ENCODE results near the gene RPL23.

RPL23 gene

DNA sequence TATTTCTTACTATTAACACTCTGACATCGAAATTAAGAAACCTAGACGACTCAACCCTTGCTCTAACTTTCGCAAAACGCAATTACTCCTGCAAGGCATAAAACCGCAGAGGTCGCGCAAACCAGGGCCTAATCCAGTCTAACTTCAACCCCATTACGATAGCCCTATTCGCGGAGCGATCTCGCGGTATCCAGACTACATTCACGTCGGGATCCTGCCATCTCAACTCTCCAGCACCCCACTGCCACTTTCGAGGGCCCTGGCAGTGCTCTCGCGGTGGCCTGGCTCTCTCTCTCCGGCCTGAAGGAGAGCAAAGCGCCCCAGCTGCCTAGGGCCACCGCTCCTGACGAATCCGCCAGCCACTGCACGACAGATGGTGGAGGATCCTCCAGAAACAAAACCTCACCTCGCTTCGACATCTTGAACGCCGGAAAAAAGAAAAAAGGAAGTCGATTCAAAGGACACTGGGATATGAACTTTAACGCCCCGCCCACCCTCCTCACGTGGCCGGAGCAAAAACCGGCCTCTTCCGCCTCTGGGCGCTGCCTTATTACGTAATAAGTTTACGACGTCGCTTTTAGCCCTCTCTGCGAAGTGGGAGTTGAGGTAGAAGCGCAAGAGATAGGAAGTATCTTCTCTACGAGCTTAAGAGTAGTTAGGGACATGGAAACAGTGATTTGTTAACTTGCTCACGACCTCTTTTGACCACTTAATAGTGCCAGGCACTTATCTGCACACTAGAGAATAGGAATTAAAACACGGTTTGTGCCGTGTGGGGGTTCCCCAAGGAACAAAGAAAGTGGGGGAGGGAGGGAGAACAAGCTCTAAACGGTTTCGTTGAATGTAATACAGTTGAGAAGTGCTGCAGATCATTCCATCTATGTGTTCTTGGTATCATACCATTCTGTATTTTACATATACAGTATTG, at the start of gene RPL23:
RPL23 (minus strand) TSS at position 430 of the 928 bp plus-strand sequence; CDS start at position 419, 11 bp downstream.
- H3K4me3 ChIP-seq (ENCODE audit: low read depth, low read length) = peak within 1 kb of the TSS; percentile 86
- no peaks in the 10 kb centered on the region for H3K27me3 ChIP-seq (ENCODE audit: control insufficient read depth, insufficient read depth, low read length)
- H3K36me3 ChIP-seq (ENCODE audit: control insufficient read depth, insufficient read depth, low read length) = peaks cover 48% of the 10 kb centered on the region
- H3K27ac ChIP-seq (ENCODE audit: low read depth, low read length) = peak within 1 kb of the TSS; percentile 93
- no peaks in the 10 kb centered on the region for H3K9me3 ChIP-seq (ENCODE audit: control insufficient read depth, insufficient read depth, low read depth, low read length)
- peak within 1 kb of the TSS; percentile 99 for H3K9ac ChIP-seq (ENCODE audit: low read length)
- peaks cover 3% of the 10 kb centered on the region; the same call in 1 of the 2 replicates for H3K4me1 ChIP-seq (ENCODE audit: control insufficient read depth, insufficient read depth, low read length)

DNA sequence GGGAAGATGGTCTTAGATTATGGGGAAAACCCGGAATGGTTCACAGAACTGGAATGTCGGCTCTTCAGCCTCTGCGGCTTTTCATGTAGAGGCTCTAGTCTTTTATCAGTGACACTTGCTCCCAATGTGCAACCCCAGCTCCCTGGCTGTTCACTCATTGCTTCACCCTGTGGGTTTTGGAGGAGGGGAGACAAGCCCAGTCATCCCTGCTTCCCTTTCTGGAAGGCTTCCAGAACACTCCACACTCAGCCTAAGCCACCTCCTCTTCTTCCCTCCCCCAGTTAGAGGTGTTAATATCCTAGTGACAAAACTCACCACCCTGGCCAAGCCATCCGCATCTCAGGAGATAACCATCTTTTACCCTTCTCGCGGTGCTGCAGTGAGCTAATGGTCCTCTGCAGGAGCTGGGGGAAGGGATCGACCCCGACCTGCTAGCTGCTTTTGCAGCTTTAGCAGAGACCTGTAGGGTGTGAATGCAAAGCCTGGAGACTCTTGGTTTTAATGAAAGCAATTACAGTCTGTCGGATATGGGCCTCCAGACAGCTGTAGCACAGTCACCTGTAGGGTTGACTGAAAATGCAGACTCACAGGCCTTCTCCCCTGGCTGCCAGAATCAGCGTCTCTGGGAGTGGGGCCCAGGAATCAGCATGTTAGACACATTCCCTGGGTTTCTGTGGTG, 47.6 kb upstream of the RPL23 start:
- no peak overlapping the region for H3K9ac ChIP-seq (ENCODE audit: low read length)
- H3K9me3 ChIP-seq (ENCODE audit: control insufficient read depth, insufficient read depth, low read depth, low read length) = no peaks in the 10 kb centered on the region
- H3K27me3 ChIP-seq (ENCODE audit: control insufficient read depth, insufficient read depth, low read length) = no peaks in the 10 kb centered on the region
- 0 out of 2 replicates have a peak overlapping the region, but pooled peaks have one; percentile 31 for H3K27ac ChIP-seq (ENCODE audit: low read depth, low read length)
- H3K4me3 ChIP-seq (ENCODE audit: low read depth, low read length) = no peak overlapping the region; the same call in 1 of the 2 replicates
- peaks cover 26% of the 10 kb centered on the region; the same call in 1 of the 2 replicates for H3K4me1 ChIP-seq (ENCODE audit: control insufficient read depth, insufficient read depth, low read length)
- peaks cover 65% of the 10 kb centered on the region for H3K36me3 ChIP-seq (ENCODE audit: control insufficient read depth, insufficient read depth, low read length)

DNA sequence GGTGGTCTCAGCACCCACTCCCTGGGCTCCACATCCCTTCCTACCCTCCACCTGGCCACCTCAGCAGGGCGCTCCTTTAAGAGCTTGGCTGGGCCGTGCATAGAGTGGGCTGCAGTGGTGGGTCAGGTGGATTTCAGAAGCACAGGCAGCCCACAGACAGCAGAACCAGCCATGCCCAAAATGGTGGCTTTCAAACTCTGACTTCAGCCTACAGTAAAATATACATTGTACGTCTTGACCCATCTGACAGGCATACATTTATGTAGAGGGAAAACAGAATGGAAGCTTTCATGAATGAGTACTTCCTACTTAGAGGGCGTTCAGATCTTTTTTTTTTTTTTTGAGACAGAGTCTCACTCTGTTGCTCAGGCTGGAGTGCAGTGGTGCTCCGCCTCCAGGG, 45.9 kb upstream of the RPL23 start:
- no peaks in the 10 kb centered on the region for H3K9me3 ChIP-seq (ENCODE audit: control insufficient read depth, insufficient read depth, low read depth, low read length)
- H3K4me3 ChIP-seq (ENCODE audit: low read depth, low read length) = no peak overlapping the region
- H3K36me3 ChIP-seq (ENCODE audit: control insufficient read depth, insufficient read depth, low read length) = peaks cover 62% of the 10 kb centered on the region
- no peak overlapping the region for H3K27ac ChIP-seq (ENCODE audit: low read depth, low read length)
- H3K27me3 ChIP-seq (ENCODE audit: control insufficient read depth, insufficient read depth, low read length) = no peaks in the 10 kb centered on the region
- peaks cover 29% of the 10 kb centered on the region; the same call in 1 of the 2 replicates for H3K4me1 ChIP-seq (ENCODE audit: control insufficient read depth, insufficient read depth, low read length)
- no peak overlapping the region for H3K9ac ChIP-seq (ENCODE audit: low read length)

DNA sequence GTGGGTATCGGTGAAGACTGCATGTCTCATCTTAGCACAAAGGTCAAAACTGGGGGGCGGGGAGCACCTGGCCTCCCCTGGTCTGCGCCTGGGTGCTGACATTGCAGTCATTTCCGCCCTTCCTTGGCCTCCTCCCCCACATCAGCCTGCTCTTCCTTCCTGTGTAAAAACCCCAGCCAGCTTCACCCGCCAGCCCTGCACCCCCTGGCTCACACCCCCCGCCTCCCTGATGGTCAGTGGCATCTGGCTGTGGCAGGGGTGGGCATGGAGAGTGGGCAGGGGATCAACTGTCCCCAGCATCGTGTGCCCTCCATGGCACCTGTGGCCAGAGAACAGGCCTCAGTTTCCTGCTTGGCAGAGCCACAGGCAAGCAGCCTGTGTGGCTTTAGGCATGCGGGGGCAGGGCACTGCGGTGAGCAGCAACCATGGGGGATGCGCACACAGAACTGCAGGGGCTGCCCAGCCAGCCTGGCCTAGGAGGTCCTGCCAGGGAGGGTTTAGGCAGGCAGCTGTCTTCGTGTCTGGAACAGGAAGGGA, 45.4 kb upstream of the RPL23 start:
- Histone ChIP-seq H3K9me3 (ENCODE audit: control insufficient read depth, insufficient read depth, low read depth, low read length) (no peaks in the 10 kb centered on the region), H3K4me3 (ENCODE audit: low read depth, low read length) (no peak overlapping the region), H3K27ac (ENCODE audit: low read depth, low read length) (no peak overlapping the region), H3K4me1 (ENCODE audit: control insufficient read depth, insufficient read depth, low read length) (peaks cover 31% of the 10 kb centered on the region; the same call in 1 of the 2 replicates), H3K27me3 (ENCODE audit: control insufficient read depth, insufficient read depth, low read length) (no peaks in the 10 kb centered on the region), H3K9ac (ENCODE audit: low read length) (no peak overlapping the region), H3K36me3 (ENCODE audit: control insufficient read depth, insufficient read depth, low read length) (peaks cover 65% of the 10 kb centered on the region)

DNA sequence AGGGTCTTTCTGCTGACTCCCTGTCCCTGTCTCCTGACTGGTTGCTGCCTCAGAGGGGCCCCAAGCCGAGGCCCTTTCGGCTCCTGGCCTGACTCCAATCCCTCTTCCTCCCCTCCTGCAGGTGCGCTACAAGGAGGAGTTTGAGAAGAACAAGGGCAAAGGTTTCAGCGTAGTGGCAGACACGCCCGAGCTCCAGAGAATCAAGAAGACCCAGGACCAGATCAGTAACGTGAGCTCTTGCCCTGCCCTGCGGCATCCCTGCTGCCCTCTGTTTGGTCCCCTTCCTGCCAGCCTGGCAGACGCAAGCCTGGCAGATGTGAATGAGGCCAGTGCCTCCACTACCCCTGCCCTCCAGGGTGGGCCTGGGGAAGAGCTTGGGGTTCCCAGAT, 44.8 kb upstream of the RPL23 start:
- Histone ChIP-seq H3K27ac (ENCODE audit: low read depth, low read length) (no peak overlapping the region), H3K4me1 (ENCODE audit: control insufficient read depth, insufficient read depth, low read length) (peaks cover 37% of the 10 kb centered on the region; the same call in 1 of the 2 replicates), H3K4me3 (ENCODE audit: low read depth, low read length) (no peak overlapping the region), H3K9ac (ENCODE audit: low read length) (peak overlapping the region; percentile 12), H3K36me3 (ENCODE audit: control insufficient read depth, insufficient read depth, low read length) (peaks cover 61% of the 10 kb centered on the region), H3K9me3 (ENCODE audit: control insufficient read depth, insufficient read depth, low read depth, low read length) (no peaks in the 10 kb centered on the region), H3K27me3 (ENCODE audit: control insufficient read depth, insufficient read depth, low read length) (no peaks in the 10 kb centered on the region)

DNA sequence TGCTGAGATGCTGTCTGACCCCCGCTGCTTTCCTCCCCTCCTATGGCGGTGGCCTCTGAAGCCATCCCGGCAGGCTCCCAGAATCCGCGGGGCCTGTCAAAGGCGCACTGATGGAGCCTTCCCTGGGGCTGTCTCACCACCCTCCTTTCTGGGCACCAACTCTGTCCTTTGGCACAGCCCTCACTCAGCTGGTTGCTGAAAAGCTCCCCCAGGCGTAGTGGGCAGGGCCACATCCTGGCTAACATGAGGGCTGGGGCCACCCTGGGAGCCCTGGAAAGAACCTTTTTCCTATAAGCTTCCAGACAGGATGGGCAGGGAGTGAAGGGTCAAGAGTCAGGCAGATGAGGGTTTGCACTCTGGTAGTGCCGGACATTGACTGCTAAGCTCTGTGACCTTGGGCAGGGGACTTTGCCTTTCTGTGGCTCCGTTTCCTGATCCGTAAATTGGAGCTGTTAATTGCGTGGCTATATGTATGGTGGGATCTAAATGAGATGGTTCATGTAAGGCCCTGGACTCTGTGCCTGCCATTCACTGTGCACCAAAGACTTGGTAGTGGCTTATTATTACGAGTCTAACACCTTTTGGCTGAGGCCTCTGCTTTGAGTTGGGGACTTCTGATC, 44.3 kb upstream of the RPL23 start:
- Histone ChIP-seq H3K9ac (ENCODE audit: low read length) (no peak overlapping the region), H3K27ac (ENCODE audit: low read depth, low read length) (no peak overlapping the region), H3K4me3 (ENCODE audit: low read depth, low read length) (no peak overlapping the region), H3K9me3 (ENCODE audit: control insufficient read depth, insufficient read depth, low read depth, low read length) (no peaks in the 10 kb centered on the region), H3K36me3 (ENCODE audit: control insufficient read depth, insufficient read depth, low read length) (peaks cover 61% of the 10 kb centered on the region), H3K4me1 (ENCODE audit: control insufficient read depth, insufficient read depth, low read length) (peaks cover 42% of the 10 kb centered on the region; the same call in 1 of the 2 replicates), H3K27me3 (ENCODE audit: control insufficient read depth, insufficient read depth, low read length) (no peaks in the 10 kb centered on the region)

DNA sequence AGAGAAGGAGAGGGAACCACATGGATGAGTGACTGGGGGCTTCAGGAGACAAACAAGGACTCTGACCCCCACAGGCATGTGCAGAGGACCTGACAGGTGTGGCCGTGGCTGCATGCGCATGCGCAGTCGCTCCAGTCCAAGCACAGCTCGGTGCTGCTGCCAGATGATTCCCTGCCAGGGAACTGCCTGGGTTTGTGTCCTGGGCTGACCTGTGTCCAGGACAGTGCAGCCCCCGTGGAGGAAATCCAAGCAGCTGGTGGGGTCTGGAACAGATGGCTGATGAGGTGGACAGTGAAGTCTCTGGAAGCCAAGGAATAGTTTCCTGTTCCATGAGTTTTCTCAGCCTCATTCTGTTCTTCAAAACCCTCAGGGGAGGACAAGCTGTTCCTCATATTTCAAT, 43.7 kb upstream of the RPL23 start:
- Histone ChIP-seq H3K36me3 (ENCODE audit: control insufficient read depth, insufficient read depth, low read length) (peaks cover 66% of the 10 kb centered on the region), H3K27ac (ENCODE audit: low read depth, low read length) (no peak overlapping the region; the same call in 1 of the 2 replicates), H3K4me3 (ENCODE audit: low read depth, low read length) (no peak overlapping the region), H3K9ac (ENCODE audit: low read length) (no peak overlapping the region), H3K9me3 (ENCODE audit: control insufficient read depth, insufficient read depth, low read depth, low read length) (no peaks in the 10 kb centered on the region), H3K27me3 (ENCODE audit: control insufficient read depth, insufficient read depth, low read length) (no peaks in the 10 kb centered on the region), H3K4me1 (ENCODE audit: control insufficient read depth, insufficient read depth, low read length) (peaks cover 42% of the 10 kb centered on the region; the same call in 1 of the 2 replicates)

DNA sequence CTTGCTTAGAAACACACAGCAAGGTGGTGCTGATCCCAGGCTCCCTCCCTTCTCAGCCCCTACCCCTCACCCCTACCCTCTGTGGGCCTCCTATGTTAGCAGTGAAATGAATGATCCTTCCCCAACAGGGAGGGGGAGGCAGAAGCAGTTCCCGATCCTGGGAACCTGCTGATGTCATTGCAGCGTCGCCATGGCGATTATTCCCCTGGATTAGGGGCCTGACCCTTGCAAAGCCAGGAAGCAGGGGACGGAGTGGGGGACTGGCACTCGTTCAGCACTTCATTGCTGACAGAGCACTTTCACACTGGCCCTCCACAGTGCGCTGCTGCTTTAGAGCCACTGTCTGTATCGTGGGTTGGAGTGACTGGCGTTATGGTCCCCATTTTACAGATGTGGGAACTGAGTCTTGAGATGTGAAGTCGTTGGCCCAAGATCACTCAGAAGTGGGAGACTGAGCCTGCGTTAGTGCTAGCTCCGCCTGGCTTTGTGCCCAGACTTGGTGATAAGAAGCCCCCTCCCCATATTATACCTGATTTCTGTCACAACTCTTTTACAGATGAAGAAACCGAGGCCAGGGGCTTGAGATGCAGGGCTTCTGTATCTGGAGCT, 42.9 kb upstream of the RPL23 start:
- H3K36me3 ChIP-seq (ENCODE audit: control insufficient read depth, insufficient read depth, low read length) = peaks cover 74% of the 10 kb centered on the region

DNA sequence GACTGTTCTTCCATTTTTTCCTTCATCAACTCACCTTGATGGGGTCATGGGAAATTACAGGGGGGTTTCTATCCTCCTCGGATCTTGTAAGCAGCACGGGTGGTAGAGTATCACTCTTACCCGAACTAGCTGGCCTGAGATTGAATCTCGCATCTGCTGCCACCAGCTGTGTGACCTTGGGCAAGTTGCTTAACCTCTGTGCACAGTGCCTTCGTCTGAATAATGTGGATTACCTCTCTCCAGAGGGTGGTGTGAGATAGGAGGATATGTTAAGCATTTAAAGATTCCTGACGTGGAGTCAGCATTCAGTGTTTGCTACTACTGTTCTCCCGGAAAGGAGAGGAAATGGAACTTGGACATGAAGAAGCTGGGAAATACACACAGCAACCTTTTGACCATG, 40.8 kb upstream of the RPL23 start:
- H3K36me3 ChIP-seq (ENCODE audit: control insufficient read depth, insufficient read depth, low read length) = peaks cover 80% of the 10 kb centered on the region
- no peak overlapping the region; the same call in 1 of the 2 replicates for H3K27ac ChIP-seq (ENCODE audit: low read depth, low read length)
- no peaks in the 10 kb centered on the region for H3K9me3 ChIP-seq (ENCODE audit: control insufficient read depth, insufficient read depth, low read depth, low read length)
- no peak overlapping the region for H3K4me3 ChIP-seq (ENCODE audit: low read depth, low read length)
- no peak overlapping the region for H3K9ac ChIP-seq (ENCODE audit: low read length)
- H3K27me3 ChIP-seq (ENCODE audit: control insufficient read depth, insufficient read depth, low read length) = no peaks in the 10 kb centered on the region
- H3K4me1 ChIP-seq (ENCODE audit: control insufficient read depth, insufficient read depth, low read length) = peaks cover 35% of the 10 kb centered on the region; the same call in 1 of the 2 replicates

More for the DNA sequence above, 42.9 kb upstream of the RPL23 start:
- Histone ChIP-seq H3K4me1 (ENCODE audit: control insufficient read depth, insufficient read depth, low read length) (peaks cover 42% of the 10 kb centered on the region; the same call in 1 of the 2 replicates), H3K27ac (ENCODE audit: low read depth, low read length) (no peak overlapping the region), H3K27me3 (ENCODE audit: control insufficient read depth, insufficient read depth, low read length) (no peaks in the 10 kb centered on the region), H3K4me3 (ENCODE audit: low read depth, low read length) (no peak overlapping the region), H3K9ac (ENCODE audit: low read length) (no peak overlapping the region), H3K9me3 (ENCODE audit: control insufficient read depth, insufficient read depth, low read depth, low read length) (no peaks in the 10 kb centered on the region)

DNA sequence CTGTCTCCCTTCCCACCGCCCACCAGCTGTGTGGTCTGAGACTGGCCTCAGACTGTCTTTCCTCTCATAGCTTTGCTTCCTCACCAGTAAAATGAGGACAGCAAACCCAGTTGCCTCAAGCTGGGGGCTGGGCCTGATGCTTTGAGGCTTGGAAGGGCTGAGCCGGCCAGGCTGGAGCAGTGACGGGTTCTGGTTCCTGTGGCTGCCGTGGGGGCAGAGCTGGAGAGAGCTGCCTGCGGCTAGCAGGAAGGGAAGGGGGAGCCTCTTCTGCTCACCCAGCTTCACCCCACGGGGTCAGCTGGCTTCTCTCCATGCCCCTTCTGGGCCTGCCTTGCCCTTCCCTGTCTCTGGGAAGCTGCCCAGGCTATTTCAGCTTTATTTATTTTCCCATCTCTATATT, 40.1 kb upstream of the RPL23 start:
- Histone ChIP-seq H3K9ac (ENCODE audit: low read length) (no peak overlapping the region), H3K27ac (ENCODE audit: low read depth, low read length) (peak overlapping the region; percentile 56; the same call in 1 of the 2 replicates), H3K9me3 (ENCODE audit: control insufficient read depth, insufficient read depth, low read depth, low read length) (no peaks in the 10 kb centered on the region), H3K27me3 (ENCODE audit: control insufficient read depth, insufficient read depth, low read length) (no peaks in the 10 kb centered on the region), H3K4me3 (ENCODE audit: low read depth, low read length) (no peak overlapping the region), H3K4me1 (ENCODE audit: control insufficient read depth, insufficient read depth, low read length) (peaks cover 29% of the 10 kb centered on the region; the same call in 1 of the 2 replicates), H3K36me3 (ENCODE audit: control insufficient read depth, insufficient read depth, low read length) (peaks cover 77% of the 10 kb centered on the region)
